HuH-7.5 (cell line): ENCODE results near the gene SRP54.
A peak's percentile ranks its signal among the peaks of the same experiment; 100 is the strongest.
"Not testable (repeated sequence)": the region's sequence is repeated elsewhere in the genome, so short reads cannot be mapped to it uniquely, and the experiment has no call there.

Experiments used
- DNase-seq: peaks from one replicate; pipeline ENCODE4 v3.0.0; 2011; ENCODE audit warnings: low spot score

SRP54 gene

GRCh38 chr14:35047976-35048513 lies 65.3 kb downstream of the SRP54 start:
- DNase-seq, result no peak

GRCh38 chr14:35050652-35051051 lies 67.9 kb downstream of the SRP54 start:
- peak; percentile 18 for DNase-seq

GRCh38 chr14:35051796-35052195 lies 69.0 kb downstream of the SRP54 start:
- no peak for DNase-seq

DNA sequence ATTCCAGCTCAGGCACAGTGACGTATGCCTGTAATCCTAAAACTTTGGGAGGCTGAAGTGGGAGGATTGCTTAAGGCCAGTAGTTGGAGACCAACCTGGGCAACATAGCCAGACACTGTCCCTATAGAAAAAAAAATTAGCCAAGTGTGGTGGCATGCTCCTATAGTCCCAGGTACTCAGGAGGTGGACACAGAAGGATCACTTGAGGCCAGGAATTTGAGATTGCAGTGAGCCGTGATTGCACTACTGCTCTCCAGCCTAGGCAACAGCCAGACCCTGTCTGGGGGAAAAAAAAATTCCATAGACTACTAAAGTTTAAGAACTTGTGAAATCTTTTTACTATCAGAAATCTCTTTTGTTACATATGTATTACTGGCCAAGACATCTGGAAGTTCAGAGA lies 69.8 kb downstream of the SRP54 start:
- no peak for DNase-seq

DNA sequence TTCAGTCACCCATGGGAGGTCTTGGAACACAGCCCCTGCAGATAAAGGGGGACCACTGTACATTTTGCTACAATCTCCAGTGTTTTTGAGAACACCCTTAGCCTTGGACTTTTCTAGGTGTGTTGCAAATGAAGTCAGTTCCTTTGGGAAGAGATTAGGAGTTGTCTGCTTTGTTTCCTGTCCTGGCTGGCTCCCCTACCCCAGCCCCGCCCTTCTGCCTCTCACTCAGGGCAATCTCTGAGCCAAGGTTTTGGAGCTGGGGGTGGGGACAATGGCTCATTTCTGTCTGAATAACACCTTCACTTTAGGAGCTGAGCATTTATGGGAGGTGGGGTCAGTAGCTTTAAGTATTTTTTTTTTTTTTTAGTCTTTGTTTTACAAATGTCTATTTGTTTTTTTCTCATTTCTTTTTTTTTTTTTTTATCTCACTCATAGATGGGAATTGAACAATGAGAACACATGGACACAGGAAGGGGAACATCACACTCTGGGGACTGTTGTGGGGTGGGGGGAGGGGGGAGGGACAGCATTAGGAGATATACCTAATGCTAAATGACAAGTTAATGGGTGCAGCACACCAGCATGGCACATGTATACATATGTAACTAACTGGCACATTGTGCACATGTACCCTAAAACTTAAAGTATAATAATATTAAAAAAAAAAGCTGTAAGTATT lies 78.5 kb downstream of the SRP54 start:
- not testable (repeated sequence) for DNase-seq

DNA sequence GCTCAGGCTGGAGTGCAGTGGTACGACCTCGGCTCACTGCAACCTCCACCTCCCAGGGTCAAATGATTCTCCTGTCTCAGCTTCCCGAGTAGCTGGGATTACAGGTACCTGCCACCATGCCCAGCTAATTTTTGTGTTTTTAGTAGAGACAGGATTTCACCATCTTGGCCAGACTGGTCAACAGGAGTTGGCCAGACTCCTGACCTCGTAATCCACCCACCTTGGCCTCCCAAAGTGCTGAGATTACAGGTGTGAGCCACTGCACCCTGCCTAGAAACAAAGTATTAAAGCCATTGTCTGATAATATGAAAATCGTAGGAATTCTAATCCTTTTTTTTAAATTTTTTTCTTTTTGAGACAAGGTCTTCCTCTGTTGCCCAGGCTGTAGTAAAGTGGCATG lies 82.9 kb downstream of the SRP54 start:
- not testable (repeated sequence) for DNase-seq

GRCh38 chr14:35068238-35069012 lies 85.6 kb downstream of the SRP54 start:
- DNase-seq, result no peak

- no peak for DNase-seq
Observed at GRCh38 chr14:35072226-35072625, 89.4 kb downstream of the SRP54 start.

DNA sequence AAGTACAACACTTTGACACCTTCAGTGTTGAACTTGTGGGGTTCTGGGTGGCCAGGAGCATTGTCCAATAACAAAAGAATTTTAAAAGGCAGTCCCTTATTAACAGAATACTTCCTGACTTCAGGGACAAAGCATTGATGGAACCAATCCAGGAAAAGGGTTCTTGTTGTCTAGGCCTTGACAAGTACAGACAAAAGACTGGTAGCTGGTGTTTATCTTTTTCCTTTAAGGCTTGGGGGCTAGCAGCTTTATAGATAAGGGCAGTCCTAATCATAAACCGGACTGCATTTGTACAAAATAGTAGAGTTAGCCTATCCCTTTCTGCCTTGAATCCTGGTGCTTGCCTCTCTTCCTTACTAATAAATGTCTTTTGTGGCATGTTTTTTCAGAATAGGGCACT lies 90.7 kb downstream of the SRP54 start:
- DNase-seq, result no peak

DNA sequence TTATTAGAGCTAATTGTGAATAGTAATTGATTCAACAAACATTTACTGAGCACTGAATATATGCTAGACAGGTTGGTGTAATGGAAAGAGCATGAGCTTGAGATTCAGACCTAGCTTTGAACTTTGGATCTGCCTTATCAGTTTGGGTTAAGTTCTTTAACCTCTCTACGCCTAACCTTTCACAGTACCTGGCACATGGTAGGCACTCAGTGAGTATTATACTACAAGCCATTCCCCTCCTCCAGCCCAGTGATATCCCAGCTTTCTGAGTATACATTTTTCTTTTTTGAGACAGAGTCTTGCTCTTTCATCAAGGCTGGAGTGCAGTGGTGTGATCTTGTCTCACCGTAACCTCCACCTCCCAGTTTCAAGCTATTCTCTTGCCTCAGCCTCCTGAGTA lies 95.3 kb downstream of the SRP54 start:
- DNase-seq, result no peak
